ENCODE data around the gene HPS6. TPM values are rescaled to one million over a fixed set of nuclear protein-coding genes. Genes with fewer than 3 reads are reported as not detected.
A peak's percentile ranks its signal among the peaks of the same experiment; 100 is the strongest.

Gene HPS6
- total RNA-seq, 1 experiment from 2014 or later: 18.7 TPM

- CTCF ChIA-PET: interaction anchor here (1.3 to 1.8 kb wide), 2 partner anchors 10 to 28 kb away, joined by 4 to 6 read pairs; partner anchors contain the start of gene ARMH3
These were observed 19.9 kb upstream of the HPS6 start for GRCh38 chr10:102045292-102045691.

GRCh38 chr10:102046095-102046494 lies 19.1 kb upstream of the HPS6 start:
- DNase-seq (ENCODE audit: low spot score): no peak
- Mint-ChIP-seq H3K27me3 (ENCODE audit: low read depth) (no peaks in the 10 kb centered on the region), H3K4me3 (no peak overlapping the region), H3K4me1 (peaks cover 4% of the 10 kb centered on the region), H3K27ac (no peak overlapping the region), H3K9me3 (no peaks in the 10 kb centered on the region), H3K36me3 (no peaks in the 10 kb centered on the region)
- POLR2A ChIA-PET: no interaction called here
- TF ChIP-seq ZNF671 (CRISPR knock-in tag; IDR thresholded peaks at IDR 0.05): no peak
- no peak for TF ChIP-seq CREB1 (CRISPR knock-in tag; IDR thresholded peaks at IDR 0.05)
- no peak for TF ChIP-seq AR (CRISPR knock-in tag; IDR thresholded peaks at IDR 0.05)
- TF ChIP-seq CTCF (IDR thresholded peaks at IDR 0.05): no peak
- TF ChIP-seq IRF1 (CRISPR knock-in tag; IDR thresholded peaks at IDR 0.05): no peak
- no peak for TF ChIP-seq ATF2 (CRISPR knock-in tag; IDR thresholded peaks at IDR 0.05; ENCODE audit: borderline replicate concordance, low read depth)
- no peak for TF ChIP-seq CBFB (CRISPR knock-in tag; IDR thresholded peaks at IDR 0.05; ENCODE audit: low read depth)
- CTCF ChIA-PET: no interaction called here
- no peak for ATAC-seq

More at GRCh38 chr10:102045292-102045691, 19.9 kb upstream of the HPS6 start:
- no peak for TF ChIP-seq IRF2 (CRISPR knock-in tag; IDR thresholded peaks at IDR 0.05; ENCODE audit: borderline replicate concordance, low read depth)
- TF ChIP-seq ZNF138 (CRISPR knock-in tag; conservative IDR thresholded peaks at IDR 0.05): no peak
- TF ChIP-seq CREM (CRISPR knock-in tag; IDR thresholded peaks at IDR 0.05): no peak
- TF ChIP-seq TP53 (CRISPR knock-in tag; IDR thresholded peaks at IDR 0.05): no peak
- TF ChIP-seq NR1H2 (CRISPR knock-in tag; IDR thresholded peaks at IDR 0.05): no peak
- TF ChIP-seq ELF4 (CRISPR knock-in tag; IDR thresholded peaks at IDR 0.05; ENCODE audit: low read depth): no peak
- TF ChIP-seq ZNF512 (CRISPR knock-in tag; IDR thresholded peaks at IDR 0.05; ENCODE audit: borderline replicate concordance): no peak
- no peak for TF ChIP-seq AFF4 (CRISPR knock-in tag; IDR thresholded peaks at IDR 0.05; ENCODE audit: borderline replicate concordance)
- TF ChIP-seq ZNF232 (CRISPR knock-in tag; IDR thresholded peaks at IDR 0.05): no peak
- TF ChIP-seq RORB (CRISPR knock-in tag; IDR thresholded peaks at IDR 0.05): no peak
- H3K4me3 Mint-ChIP-seq: no peak overlapping the region
- DNase-seq (ENCODE audit: low spot score) (no peak), ATAC-seq (no peak)
- no peaks in the 10 kb centered on the region for H3K9me3 Mint-ChIP-seq
- peaks cover 4% of the 10 kb centered on the region for H3K4me1 Mint-ChIP-seq
- H3K36me3 Mint-ChIP-seq: no peaks in the 10 kb centered on the region
- H3K27ac Mint-ChIP-seq: peak overlapping the region; percentile 21; the same call in 1 of the 2 replicates
- POLR2A ChIA-PET: no interaction called here
- H3K27me3 Mint-ChIP-seq (ENCODE audit: low read depth): no peaks in the 10 kb centered on the region

All from WTC11 (cell line).